ENCODE data around the gene A4GALT.

The A4GALT gene

GRCh38 chr22:42645341-42645937 lies 75.2 kb downstream of the A4GALT start:
- TF ChIP-seq Cebpa-rat (IDR thresholded peaks at IDR 0.05), result no peak
- Histone ChIP-seq H3K9ac (peak overlapping the region; percentile 71), H3K36me3 (no peaks in the 10 kb centered on the region)

GRCh38 chr22:42644422-42645340 lies 76.0 kb downstream of the A4GALT start:
- no peak for TF ChIP-seq Cebpa-rat (IDR thresholded peaks at IDR 0.05)
- Histone ChIP-seq H3K4me1 (peaks cover 81% of the 10 kb centered on the region), H4K20me1 (peaks cover 93% of the 10 kb centered on the region), H3K27me3 (no peaks in the 10 kb centered on the region), H3K4me3 (no peak overlapping the region), H3K9ac (peak overlapping the region; percentile 71), H3K9me3 (no peaks in the 10 kb centered on the region), H3K36me3 (no peaks in the 10 kb centered on the region), H3K4me2 (peak overlapping the region; percentile 73), H3K27ac (peak overlapping the region; percentile 72)

More at GRCh38 chr22:42645341-42645937, 75.2 kb downstream of the A4GALT start:
- no peaks in the 10 kb centered on the region for H3K27me3 ChIP-seq
- H4K20me1 ChIP-seq, result peaks cover 85% of the 10 kb centered on the region
- no peaks in the 10 kb centered on the region for H3K9me3 ChIP-seq
- peak overlapping the region; percentile 22; the same call in 1 of the 2 replicates for H3K4me3 ChIP-seq
- H3K4me2 ChIP-seq, result peak overlapping the region; percentile 73
- peak overlapping the region; percentile 72 for H3K27ac ChIP-seq
- H3K4me1 ChIP-seq, result peaks cover 73% of the 10 kb centered on the region

DNA sequence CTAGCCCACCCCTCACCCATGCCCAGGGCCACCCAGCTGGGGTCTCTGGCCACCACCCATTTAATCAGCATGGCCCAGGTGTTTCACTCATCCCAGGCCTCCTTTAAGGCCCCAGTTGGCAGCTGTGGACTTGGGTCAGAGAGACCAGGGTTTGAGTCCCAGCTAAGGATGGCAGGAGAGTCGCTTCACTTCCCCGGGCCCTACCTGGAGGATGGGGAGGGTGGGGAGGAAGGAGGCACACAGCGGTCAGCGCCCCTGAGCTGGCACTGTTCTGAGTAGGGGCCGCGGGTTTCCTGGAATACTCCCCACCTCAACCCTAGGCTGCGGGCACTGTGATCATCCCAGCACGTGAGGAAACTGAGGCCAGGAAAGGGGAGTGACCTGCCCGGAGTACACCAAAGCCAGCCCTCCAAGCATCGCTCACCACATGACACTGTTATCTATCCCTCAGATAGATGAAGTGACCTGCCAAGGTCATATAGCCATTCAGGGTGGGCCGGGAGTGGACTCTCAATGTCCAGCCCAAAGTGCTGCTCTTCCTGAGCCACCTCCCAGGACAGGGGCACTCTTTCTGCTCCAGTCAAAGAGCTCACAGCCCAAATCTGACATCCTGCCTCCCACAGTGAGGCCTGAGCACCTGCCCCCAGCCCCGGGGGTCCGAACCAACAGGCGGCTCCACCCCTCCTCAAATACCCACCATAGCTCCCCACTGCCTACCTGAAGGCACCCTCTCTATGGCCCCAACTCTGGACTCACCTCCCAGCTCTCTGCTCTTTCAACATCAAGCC lies 76.8 kb downstream of the A4GALT start:
- Histone ChIP-seq H3K27ac (peak overlapping the region; percentile 72), H3K4me1 (peaks cover 88% of the 10 kb centered on the region), H3K36me3 (no peaks in the 10 kb centered on the region), H3K4me3 (no peak overlapping the region), H3K9ac (peak overlapping the region; percentile 71; the same call in 1 of the 2 replicates), H4K20me1 (peaks cover 100% of the 10 kb centered on the region), H3K4me2 (peak overlapping the region; percentile 73), H3K9me3 (no peaks in the 10 kb centered on the region), H3K27me3 (no peaks in the 10 kb centered on the region)
- TF ChIP-seq Cebpa-rat (IDR thresholded peaks at IDR 0.05), result no peak

GRCh38 chr22:42642806-42643633 lies 77.7 kb downstream of the A4GALT start:
- no peak for TF ChIP-seq Cebpa-rat (IDR thresholded peaks at IDR 0.05)
- no peaks in the 10 kb centered on the region for H3K27me3 ChIP-seq
- peaks cover 81% of the 10 kb centered on the region for H3K4me1 ChIP-seq
- no peak overlapping the region for H3K9ac ChIP-seq
- H4K20me1 ChIP-seq, result peaks cover 100% of the 10 kb centered on the region
- H3K9me3 ChIP-seq, result no peaks in the 10 kb centered on the region
- H3K4me3 ChIP-seq, result no peak overlapping the region
- peak overlapping the region; percentile 72 for H3K27ac ChIP-seq
- no peaks in the 10 kb centered on the region for H3K36me3 ChIP-seq
- H3K4me2 ChIP-seq, result peak overlapping the region; percentile 73; the same call in 1 of the 2 replicates

All from BLaER1 (cell line).